HG03135 (cell line): Measurements from ENCODE around the gene CXorf65.

ENCODE experiments used
- ATAC-seq: cut with Tn5 transposase; IDR thresholded peaks from one replicate; pipeline ENCODE4 v1.9.1; 2021; ENCODE audit warnings: mild to moderate bottlenecking, moderate library complexity; ENCODE audit not compliant: unreplicated experiment

Gene CXorf65

DNA sequence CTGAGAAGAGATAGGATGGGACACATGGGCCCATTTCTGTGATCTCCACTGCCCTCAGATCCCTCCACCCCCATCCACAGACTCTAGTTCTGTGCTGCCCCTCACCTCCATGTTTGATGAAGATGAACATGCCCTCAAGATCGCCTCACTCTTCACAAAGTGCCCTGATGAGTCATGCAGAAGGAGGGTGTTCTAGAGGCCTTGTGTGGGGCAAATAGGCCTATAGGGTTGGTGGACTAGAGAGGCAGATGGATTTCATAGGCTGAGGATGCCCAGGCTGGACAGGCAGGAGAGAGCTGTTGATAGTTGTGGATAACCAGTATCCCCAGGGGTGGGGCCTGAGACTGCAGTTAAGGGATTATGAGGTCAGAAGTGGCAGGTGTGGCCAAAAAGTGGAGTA lies at the start of gene CXorf65:
Gene CXorf65 (minus strand): TSS at position 314 of the 400 bp plus-strand sequence. CDS start 184 bp downstream, at position 130.
- ATAC-seq = no peak

- ATAC-seq = no peak
These were observed 48.1 kb upstream of the CXorf65 start for GRCh38 chrX:71154641-71155040.

GRCh38 chrX:71154196-71154595 lies 47.7 kb upstream of the CXorf65 start:
- no peak for ATAC-seq

DNA sequence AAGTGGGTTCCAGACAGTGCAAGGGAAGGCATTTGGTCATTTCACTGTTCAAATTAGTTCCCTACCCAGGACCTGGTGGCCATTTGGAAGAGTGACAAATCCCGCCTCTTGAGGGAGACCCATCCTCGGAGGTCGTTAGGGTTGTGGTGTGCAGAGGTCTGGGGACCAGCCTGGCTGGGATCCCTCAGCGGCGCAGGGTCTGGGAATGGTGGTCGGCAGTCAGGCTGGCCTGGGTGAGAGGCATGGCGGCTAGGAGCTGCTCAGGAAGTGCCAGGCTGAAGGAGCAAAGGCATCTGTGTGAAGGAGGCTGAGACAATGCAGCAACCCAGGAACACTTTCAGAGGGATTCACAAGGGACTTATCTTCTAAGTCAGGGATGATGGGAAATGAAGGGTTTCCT lies 44.8 kb upstream of the CXorf65 start:
- no peak for ATAC-seq

GRCh38 chrX:71148278-71148663 lies 41.7 kb upstream of the CXorf65 start:
- ATAC-seq = no peak

GRCh38 chrX:71147496-71148277 lies 41.1 kb upstream of the CXorf65 start:
- ATAC-seq = no peak

- ATAC-seq = no peak
These were observed 38.1 kb upstream of the CXorf65 start, which contains the start of gene NLGN3 for GRCh38 chrX:71144651-71145050. Gene NLGN3, plus strand, starts transcription at chrX:71144841. Its CDS starts 2,909 bp downstream, at chrX:71147750.

GRCh38 chrX:71143508-71143907 lies 37.0 kb upstream of the CXorf65 start:
- ATAC-seq = no peak

DNA sequence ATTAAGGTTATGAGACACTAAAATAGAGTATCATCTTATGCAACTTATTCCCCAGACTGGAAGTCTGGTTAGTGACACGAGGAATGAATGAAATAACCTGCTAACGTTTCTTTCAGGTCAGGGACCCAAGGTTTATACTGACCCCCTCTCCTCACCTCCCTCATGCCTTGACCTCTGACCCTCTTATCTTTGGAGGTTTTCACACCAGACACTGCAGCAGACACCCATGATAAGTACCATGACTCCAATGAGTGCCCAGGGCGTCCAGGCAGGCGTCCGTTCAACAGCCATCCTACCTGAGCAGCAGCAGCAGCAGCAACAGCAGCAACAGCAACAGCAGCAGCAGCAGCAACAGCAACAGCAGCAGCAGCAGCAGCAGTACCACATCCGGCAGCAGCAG lies 33.9 kb upstream of the CXorf65 start:
- ATAC-seq = no peak

- ATAC-seq = no peak
These were observed 25.0 kb upstream of the CXorf65 start for GRCh38 chrX:71131510-71131909.

- no peak for ATAC-seq
These were observed 22.6 kb upstream of the CXorf65 start for GRCh38 chrX:71128915-71129765.

DNA sequence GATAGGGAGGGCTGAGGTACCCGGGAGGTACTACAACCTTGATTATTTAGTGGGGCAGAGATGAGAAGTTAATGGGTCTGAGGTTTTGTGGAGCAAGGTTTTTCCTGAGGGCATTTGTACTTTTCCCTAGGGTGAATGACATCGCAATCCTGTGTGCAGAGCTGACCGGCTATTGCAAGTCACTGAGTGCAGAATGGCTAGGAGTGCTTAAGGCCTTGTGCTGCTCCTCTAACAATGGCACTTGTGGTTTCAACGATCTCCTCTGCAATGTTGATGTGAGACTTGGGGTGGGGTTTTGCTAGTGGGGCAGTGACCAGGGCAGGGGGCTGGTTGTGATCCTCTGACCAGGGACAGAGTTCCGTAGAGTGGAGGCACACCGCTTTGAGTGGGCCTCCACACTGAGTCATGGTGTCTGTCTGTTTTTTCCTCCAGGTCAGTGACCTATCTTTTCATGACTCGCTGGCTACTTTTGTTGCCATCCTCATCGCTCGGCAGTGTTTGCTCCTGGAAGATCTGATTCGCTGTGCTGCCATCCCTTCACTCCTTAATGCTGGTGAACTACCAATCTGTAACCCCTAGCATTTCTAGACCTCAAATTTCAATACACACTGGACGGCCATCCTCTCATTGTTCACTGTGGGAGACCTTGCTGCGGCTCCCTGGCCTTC lies 21.8 kb upstream of the CXorf65 start:
- no peak for ATAC-seq

GRCh38 chrX:71118985-71119535 lies 12.5 kb upstream of the CXorf65 start:
- ATAC-seq = no peak

- peak; percentile 87 for ATAC-seq
These were observed 11.8 kb upstream of the CXorf65 start, which contains the start of gene MED12 for GRCh38 chrX:71118032-71118984. Gene MED12, plus strand, starts transcription at chrX:71118596. Its CDS starts 159 bp downstream, at chrX:71118755.

GRCh38 chrX:71117358-71117757 lies 10.8 kb upstream of the CXorf65 start:
- ATAC-seq = no peak

DNA sequence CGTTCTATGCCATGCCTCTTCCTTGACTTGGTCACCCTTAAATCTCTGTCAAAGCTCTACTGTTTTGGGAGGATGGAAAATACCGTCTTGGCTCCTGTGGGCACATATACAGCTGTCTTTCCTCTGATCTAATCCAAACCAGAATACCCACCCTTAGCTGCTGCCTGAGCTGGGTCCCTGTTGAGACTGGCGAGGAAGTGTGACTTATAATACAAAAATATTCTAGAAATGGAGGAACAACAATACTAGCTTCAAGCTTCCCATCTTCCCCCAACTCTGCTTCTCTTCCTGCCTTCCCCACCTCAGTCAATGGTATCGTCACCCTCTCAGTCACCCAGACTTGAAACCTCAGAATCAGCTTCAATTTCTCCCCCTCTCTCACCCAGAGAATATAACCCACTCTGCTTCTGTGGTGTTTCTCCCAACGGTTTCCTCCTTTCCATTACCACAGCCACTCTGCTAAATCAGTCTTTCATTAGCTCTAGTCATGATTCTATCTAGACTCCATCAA lies 5.4 kb upstream of the CXorf65 start:
- ATAC-seq = peak; percentile 9

DNA sequence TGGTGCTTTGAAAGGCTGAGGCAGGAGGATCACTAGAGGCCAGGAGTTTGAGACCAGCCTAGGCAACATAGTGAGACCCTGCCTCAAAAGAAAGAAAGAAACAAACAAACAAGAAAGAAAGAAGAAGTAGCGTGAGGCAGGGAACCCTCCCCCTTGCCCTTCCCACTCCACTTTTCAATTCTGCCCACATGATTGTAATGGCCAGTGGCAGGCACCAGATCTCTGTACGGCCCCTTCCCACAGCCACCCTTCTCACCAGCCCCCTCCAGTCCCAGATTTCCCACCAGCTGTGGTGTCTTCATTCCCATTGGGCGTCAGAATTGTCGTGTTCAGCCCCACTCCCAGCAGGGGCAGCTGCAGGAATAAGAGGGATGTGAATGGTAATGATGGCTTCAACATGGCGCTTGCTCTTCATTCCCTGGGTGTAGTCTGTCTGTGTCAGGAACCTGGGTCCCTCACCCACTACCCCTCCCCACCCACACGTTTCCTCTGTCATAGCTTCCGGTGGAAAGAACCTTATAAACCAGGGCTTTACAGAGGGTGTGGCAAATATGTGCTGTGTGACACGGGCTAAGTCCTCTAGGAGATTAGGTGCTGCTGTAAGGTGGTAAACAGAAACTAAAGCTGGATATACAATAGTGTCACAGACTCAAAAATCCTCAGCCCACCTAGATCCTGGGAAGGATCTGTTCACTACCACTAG lies 4.8 kb upstream of the CXorf65 start, which contains the start of gene IL2RG:
Gene IL2RG (minus strand): TSS at position 437 of the 703 bp plus-strand sequence. CDS start 38 bp downstream, at position 399.
- peak; percentile 85 for ATAC-seq

DNA sequence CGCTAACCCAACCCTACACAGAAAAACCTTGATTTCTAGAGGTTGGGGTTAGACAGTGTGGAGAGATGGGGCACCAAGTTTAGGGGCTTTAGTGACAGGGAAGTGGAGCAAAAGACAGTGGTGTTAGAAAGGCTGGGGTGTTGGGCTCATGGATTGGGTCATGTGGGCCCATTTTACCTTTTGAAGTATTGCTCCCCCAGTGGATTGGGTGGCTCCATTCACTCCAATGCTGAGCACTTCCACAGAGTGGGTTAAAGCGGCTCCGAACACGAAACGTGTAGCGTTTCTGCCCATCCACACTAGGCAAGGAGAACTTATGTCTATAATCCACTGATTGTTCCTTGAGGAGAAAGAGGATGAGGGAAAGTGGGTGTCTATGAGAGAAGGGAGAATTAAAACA lies 2.5 kb upstream of the CXorf65 start:
- ATAC-seq = no peak
